HG03439 (cell line): ENCODE data around the gene BRD1.
"Not testable (repeated sequence)": the region's sequence is repeated elsewhere in the genome, so short reads cannot be mapped to it uniquely, and the experiment has no call there.

ENCODE experiments used
- ATAC-seq: cut with Tn5 transposase; IDR thresholded peaks from one replicate; pipeline ENCODE4 v1.9.1; 2021; ENCODE audit warnings: mild to moderate bottlenecking, moderate library complexity; ENCODE audit not compliant: unreplicated experiment

BRD1 gene

GRCh38 chr22:49853981-49854831, 26.5 kb upstream of the BRD1 start:
- ATAC-seq: peak; percentile 27

GRCh38 chr22:49852898-49853894, 25.5 kb upstream of the BRD1 start, which contains the start of gene ZBED4:
ZBED4 (plus strand) TSS chr22:49853844; CDS start chr22:49883663, 29,819 bp downstream.
- peak; percentile 80 for ATAC-seq

GRCh38 chr22:49852568-49852897, 24.9 kb upstream of the BRD1 start:
- ATAC-seq: not testable (repeated sequence)

- no peak for ATAC-seq
Observed at GRCh38 chr22:49850959-49851802, 23.5 kb upstream of the BRD1 start.

GRCh38 chr22:49850021-49850911, 22.6 kb upstream of the BRD1 start:
- ATAC-seq: no peak

- no peak for ATAC-seq
Observed at GRCh38 chr22:49849161-49850020, 21.7 kb upstream of the BRD1 start.

- no peak for ATAC-seq
Observed at GRCh38 chr22:49848690-49849160, 21.1 kb upstream of the BRD1 start.

- ATAC-seq: no peak
Observed at GRCh38 chr22:49847751-49848689, 20.3 kb upstream of the BRD1 start.

GRCh38 chr22:49845666-49846459, 18.2 kb upstream of the BRD1 start:
- ATAC-seq: no peak

GRCh38 chr22:49845241-49845640, 17.6 kb upstream of the BRD1 start:
- no peak for ATAC-seq

- no peak for ATAC-seq
Observed at GRCh38 chr22:49838771-49839717, 11.4 kb upstream of the BRD1 start.

GRCh38 chr22:49833340-49834007, 5.8 kb upstream of the BRD1 start:
- ATAC-seq: no peak

GRCh38 chr22:49829044-49829853, 1.6 kb upstream of the BRD1 start:
- no peak for ATAC-seq

- ATAC-seq: no peak
Observed at GRCh38 chr22:49828599-49828965, 909 bp upstream of the BRD1 start.
